Measurements from ENCODE around the gene INF2.

INF2 gene

DNA sequence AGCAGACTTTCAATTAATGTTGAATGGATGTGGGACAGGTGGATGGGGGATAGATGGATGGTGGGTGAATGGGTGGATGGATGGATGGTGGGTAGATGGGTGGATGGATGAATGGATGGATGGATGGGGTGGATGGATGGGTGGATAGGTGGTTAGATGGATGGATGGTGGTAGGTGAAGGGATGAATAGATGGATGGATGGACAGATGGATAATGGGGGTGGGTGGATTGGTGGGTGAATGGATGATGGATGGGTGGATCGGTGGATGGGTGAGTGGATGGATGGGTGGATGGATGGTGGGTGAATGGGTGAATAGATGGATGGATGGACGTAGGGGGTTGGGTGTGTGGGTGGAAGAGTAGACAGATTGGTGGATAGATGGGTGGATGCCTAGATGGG lies 14.0 kb upstream of the INF2 start:
- no peak for DNase-seq

DNA sequence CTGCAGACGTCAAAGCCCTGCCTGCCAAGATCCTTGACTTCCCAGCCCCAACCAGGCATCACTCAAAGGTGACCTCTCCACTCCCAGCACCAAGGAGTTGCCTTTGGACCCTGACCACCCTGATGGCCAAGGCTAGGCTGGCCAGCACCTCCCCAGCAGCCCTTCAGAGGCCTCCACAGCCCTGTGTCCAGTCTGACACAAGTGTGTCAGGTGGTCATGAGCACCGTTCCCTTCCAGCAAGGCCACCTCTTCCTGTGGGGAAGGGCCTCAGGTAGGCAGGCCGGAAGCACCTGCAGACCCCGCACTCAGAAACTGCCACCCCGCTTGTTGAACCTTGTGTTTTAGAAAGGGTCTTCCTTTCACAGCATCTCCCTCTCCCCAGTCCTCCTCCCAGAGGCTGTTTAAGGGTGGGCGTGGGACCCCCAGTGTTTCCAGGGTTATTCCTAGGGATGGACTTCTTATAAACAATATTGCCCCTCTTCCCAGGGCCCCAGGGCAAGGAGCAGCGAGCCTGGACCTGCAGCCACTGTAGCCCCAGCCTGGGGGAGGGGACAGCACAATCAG lies 13.2 kb upstream of the INF2 start:
- no peak for DNase-seq

DNA sequence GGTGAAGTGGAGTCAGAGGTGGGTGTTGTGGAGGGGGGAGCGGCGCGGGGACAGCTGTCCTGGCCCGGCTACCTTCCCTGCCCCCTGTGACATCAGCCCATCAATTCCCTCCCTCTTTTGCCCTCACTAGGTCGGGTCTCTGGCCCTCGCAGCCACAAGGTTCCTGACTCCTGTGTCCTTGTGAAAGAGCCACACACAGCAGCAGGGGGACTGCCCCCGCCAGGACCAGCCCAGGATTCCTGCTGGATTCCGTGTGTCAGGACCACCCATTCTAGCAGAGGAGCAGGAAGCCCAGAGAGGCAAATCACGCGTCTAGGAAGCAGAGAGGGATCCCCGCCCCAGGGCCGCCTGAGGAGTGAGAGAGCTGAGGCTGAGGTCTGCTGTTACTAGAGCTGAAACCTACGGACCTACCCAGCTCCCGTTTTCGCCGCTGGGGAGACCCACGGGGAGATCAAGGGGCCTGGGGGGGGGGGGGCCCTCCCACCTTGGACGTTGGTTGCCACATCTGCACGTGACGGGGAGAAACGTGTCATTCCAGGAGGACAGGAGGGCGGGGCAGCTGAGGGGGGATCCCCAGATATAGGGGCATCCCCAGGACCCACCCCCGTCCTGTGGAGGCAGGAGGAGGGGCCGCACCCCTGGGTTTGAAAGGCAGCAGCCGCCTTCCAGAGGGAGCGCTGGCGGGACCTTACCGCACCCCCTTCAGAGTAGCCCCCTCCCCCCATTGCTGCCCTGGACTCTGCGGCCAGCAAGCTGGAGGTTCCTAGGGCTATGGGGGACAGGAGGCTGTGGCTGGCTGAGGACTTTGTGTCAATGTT lies 12.5 kb upstream of the INF2 start:
- DNase-seq = no peak

DNA sequence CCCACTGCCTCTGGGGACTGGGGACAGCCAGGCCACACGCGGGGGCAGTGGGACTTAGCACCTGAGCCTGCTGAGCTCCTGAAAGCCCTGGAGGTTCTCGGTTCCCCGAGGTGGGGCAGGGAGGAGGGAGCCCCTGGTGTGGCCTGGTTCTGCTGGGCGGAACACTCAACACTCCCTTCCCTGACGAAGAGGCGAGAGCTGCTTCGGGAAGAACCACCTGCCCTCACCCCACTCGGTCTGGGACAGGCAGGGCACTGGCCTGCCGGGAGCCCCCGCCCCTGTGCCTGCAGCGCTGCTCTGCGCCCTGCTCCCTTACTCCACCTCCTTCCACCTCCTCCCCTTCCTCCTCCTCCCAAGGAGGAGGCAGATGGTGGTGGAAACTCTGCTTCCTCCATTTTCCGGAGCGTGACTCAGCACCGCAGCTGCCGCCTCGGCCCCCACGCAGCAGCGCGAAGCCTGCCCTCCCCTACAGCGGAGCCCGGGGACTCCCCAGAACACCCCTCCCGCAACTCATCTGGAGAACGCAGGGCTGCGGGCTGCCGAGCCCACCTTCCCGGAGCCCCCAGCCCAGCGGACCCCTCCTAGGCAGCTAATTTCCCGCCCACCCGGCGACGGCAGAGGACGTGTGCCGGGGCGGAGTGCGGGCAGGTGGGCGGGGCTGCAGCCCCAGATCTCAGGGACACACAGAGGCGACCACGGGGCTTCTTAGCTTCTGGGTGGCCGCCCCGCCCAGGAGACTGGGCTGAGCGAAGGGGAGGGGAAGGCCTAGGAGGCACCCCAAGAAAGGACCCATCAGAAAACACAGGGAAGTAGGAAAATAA lies 11.7 kb upstream of the INF2 start:
- DNase-seq = peak in 47 of 58 donors; percentile 34 to 84 (median 71)

DNA sequence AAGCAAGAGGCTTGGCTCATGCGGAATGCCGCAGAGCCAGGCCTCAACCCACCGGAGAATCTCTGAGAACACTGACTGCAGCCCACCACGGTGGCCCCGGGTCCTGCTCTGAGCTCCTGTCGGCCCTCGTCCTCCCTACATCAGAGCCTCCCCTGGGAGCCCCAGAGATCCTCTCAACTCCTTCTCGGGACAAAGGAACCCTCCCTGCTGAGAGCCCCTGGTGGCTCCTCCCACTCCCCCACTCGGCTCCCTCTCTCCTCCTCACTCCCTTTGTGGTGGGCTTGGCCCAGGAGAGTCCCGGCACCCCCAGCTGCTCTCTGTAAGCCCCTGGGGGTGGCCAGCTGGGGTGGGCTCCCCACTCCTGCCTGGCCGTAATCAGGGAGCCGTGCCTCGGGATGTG lies 11.1 kb upstream of the INF2 start:
- DNase-seq = no peak

DNA sequence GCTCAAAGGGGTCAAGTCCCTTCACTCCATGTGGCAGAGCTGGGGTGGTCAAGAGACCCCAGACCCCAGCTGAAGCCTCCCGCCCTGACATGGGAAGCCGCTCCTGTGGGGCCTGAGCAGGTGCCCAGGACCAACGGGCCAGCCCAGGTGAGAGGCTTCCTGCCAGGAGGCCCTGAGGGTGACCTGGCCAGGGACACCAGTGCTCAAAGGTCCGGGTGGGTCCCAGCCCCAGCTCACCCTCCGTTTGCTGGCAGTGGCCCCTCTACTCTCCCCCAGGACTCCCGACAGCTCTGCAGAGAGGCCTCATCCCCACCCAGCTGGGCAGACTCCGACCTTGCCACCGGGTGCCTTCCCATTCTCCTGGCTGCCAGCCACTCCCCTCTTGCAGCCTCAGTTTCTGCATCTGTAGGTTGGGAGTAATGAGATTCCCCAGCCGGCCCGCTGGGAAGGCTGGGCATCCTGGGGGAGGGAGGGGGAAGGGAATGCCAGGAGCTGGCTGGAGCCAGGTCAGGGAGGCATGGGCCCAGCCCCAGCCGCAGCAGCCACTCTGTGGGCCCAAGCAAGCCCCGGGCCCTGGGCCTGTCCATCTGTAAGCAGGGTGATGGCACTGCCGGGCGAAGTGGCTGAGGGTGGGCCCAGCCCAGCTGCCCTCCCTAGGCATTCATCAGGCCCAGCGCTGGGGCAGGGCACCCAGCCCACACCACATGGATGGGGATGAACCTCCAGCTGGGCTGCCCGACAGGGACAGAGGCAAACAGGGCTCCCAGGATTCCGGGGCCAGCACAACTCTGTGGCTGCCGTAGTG lies 10.3 kb upstream of the INF2 start:
- DNase-seq = peak in 33 of 58 donors; percentile 22 to 82 (median 55)

DNA sequence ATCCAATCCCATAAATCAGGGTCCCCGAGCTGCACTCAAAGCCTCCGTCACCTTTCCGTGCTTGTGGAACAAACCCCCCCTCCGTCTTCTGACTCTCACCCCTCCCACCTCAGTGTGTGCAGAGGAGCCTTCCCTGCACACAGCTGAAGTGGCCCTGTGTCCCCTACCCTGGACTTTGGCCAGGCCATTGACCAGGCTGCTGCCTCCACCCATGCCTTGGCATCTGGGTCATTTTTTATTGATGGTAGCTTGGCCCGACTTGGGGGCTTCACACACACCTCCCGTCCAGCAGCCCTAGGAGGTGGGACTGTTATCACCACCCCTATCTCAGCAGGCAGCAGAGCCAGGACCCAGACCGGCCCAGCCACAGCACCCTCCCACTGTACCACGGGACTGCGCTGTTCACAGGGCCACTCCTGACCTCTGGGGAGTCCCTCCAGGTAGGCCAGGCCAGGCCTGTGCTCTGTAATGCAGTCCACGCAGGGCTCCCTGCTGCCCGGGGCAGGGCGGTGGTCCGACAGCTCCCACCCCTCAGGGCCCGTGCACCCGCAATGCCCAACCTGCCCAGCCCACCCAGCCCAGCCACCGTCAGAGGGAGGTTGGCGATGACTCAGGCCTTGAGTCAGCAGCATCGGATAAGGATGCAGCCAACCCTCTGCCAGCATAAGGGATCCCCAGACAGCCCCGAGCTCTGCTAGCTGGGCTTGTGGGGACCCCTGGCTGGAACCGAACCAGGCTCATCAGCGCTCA lies 9.2 kb upstream of the INF2 start:
- DNase-seq = peak in 26 of 58 donors; percentile 36 to 84 (median 66)

DNA sequence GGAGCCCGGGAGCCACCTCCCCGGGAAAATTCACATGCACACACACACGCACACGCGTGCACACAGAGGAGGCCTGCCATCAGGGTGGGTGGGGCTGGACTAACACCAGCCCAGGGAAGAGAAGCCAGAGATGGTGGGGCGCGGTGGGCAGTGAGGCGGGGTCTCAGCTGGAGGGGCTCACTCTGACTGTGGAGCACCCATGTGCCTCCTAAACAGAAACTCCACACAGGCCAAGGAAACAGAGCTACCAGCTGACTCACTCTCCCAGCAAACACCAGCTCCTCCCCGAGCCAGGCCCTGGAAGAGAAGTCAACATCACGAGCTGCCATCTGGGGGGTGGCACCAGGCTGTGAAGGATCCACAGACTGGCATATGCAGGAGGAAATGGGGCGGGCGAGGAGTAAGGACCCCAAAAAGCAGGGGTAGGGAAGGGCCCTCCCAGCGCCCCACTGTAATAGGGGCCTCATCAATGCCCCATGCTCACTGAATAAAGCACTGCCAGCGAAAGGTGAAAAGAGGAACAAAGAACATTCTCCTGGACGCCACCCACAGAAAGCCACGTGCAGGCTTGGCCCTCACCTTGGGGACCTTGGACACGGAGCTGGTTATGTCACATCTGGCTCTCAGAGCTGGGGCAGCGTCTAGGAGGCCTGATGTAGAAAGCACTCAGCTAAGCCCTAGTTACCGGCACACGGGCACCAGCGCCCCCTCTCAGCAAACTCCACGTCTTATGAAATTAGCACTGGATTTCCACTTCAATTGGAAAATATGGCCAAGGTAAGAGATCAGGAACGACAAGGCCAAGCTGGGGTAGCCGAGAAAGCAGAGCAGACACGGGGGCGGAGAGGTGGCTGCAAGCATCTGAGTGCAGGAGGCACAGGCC lies 8.4 kb upstream of the INF2 start:
- peak in 52 of 58 donors; percentile 42 to 92 (median 78) for DNase-seq

DNA sequence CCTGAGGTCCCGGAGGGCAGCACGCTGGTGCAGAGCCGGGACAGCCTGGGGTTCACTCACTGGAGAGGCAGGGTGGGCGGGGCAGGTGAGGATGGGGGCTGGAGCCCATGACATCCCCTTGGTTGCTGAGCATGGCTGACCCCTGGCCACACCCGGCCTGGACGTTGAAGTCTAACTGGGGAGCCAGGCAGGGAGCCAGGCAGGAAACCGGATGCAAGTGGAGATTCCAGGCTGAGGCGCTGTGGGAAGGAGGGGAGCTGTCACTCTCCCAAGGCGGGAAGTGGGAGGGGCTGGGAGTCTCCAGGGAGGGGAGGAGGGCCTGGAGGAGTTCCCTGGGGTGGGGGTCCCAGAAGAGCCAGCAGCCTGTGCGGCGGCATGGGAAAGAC lies 7.7 kb upstream of the INF2 start:
- peak in 49 of 58 donors; percentile 40 to 86 (median 68) for DNase-seq

DNA sequence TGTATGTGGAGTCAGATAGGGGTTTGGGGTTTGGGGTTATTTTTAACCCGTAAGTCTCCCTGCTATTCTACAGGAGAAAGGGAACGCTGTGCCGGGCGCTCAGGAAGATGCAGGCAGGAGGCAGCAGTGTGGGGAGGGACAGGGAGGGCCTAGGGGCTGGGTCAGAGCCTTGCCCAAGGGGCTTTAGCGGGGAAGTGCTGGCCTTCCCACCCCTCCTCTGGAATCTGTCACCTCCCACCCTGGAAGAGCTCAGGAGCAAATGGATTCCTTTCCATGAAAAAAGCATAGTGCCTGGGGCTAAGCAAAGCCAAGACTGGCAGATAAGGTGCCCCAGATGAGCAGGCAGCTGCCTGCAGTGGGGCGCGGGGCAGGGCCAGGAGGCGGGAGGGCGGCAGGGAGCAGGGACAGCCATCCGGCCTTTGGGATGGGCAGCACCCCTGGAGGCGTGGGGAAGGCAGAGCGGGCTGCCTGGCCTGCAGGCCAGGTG lies 7.3 kb upstream of the INF2 start:
- DNase-seq = no peak

DNA sequence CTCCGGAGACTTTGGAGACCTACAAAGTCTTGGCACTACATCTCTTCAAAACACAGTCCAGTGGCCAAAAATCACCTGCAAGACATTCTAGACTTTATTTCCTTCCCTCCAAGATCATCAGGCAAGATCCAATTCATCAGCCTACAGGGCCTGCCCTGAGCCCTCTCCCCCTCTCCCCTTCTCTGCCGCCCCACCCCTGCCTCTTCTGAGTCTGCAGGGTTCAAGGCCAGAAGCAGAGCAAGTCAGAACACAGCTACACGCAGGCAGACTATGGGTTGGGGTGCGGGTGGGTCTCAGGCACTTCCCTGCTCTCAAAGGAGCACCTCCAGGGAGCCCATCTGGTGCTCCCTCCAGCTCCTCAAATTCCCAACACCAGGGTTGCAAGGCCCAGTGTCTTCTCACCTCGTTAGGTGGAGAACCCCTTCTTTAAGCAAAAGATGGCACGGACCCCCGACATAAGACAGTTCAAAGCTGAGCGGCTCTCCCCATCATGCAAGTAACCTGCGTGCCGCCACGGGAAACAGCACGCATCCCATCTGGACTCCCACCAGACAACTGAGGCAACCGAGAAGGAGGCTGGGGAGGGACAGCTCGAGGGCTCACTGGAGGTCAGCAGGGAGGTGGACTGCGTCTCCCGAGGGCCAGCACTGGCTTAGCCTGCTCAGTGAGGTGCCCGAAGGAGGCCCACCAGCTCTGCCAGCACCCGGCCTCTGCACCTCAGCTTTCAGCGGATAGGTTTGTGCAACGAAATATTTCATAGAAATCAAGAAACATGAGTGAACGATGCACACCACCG lies 5.6 kb upstream of the INF2 start:
- DNase-seq = no peak

DNA sequence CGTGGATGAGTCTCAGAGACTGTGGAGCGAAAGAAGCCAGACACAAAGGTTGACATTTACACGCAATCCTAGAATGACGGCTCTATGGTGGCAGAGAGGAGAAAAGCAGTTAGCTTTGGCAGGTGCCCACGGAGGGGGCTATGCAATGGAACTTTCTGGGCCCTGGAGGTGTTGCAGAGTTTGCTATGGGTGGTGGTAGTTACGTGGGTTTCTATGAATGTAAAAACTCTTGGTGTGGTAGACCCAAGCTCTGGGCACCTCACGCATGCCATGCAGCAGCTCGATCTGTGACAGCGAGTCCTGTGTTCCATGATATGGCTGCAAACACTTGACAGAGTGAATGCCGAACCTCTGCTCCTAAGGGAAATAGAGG lies 5.0 kb upstream of the INF2 start:
- no peak for DNase-seq

DNA sequence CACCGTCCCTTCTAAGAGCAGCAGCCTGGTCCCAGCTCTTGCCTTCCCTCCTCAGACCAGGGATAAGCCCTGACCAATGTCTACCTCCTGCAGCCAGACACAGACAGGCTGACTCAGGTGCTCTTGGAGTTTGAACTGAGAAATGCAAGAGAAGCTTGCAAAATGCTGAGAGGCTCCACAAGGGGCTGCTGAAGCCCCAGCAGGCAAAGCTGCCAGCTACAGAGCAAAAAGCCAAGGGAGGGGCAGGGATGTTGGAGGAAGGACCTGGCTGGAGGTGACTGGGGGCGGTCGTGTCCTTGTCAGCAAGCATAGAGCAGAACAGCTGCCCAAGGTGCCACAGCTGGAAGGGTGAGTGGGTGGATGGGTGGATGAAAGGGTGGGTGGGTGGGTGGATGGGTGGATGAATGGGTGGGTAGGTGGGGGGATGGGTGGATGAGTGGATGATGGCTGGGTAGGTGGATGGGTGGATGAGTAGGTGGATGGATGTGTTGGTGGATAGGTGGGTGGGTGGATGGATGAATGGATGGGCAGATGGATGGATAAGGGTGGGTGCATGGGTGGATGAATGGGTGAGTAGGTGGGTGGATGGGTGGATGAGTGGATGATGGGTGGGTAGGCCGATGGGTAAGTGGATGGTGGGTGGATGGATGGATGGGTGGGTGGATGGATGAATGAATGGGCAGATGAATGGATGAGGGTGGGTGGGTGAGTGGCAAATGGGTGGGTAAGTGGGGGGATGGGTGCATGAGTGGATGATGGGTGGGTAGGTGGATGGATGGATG lies 4.0 kb upstream of the INF2 start:
- no peak for DNase-seq

DNA sequence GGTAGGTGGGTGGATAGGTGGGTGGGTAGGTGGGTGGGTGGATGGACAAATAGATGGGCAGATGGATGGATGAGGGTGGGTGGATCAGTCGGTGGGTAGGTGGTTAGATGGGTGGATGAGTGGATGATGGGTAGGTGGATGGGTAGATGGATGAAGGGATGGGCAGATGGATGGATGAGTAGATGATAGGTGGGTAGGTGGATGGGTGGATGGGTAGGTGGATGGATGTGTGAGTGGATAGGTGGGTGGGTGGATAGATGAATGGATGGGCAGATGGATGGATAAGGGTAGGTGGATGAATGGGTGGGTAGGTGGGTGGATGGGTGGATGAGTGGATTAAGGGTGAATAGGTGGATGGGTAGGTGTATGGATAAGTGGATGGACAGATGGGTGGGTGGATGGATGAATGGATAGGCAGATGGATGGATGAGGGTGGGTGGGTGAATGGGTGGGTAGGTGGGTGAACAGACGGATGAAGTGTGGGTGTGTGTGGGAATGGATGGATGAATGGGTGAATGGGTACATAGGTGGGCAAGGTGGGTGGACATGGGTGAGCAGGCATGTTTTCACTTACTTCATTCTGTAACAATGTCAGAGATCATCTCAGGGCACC lies 3.3 kb upstream of the INF2 start:
- DNase-seq = no peak

DNA sequence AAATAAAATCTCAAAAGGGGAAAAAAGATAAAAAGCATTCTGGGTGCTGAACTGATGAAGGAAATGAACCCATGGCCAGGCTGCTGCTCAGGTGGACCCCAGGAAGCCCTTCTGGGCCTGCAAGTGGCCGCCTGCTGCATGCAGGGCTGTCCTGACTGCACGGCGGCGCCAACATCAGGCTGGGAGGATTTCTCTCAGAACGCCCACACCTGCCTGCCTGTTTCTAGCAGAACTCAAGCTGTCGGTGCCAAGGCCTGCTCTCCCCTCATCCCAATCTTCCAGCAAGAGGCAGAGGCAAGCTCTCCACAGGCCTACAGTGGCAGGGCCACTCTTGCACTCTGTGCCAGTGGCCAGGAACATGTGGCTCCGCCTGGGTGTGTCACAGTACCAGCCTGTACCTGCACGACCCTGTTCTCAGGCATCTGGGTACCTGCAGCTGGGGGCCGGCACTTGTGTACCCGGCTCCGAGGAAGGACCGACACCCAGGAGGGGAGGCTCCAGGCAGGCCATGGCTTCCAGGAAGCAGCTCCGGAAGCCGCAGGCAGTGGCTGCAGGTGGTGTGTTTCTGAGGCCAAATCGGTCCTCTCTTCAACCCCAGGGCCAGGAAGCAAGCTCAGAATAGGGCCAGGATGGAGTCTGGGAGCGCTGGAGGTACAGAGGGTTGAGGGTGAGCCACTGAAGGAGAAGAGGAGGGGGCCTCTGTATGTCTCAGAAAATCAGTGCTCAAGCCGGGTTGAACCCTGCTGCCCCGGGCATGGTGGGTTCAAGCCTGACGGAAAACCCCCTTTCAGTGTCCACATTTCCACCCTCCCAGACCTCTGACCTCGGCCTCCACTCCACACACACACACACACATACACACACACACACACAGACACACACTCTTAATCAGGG lies 2.5 kb upstream of the INF2 start:
- peak in 24 of 58 donors; percentile 31 to 78 (median 52) for DNase-seq

Data from anterior cingulate cortex (tissue), 58 donors.